Measurements from ENCODE around the gene CREB3L1. TPM values are rescaled to one million over a fixed set of nuclear protein-coding genes. Genes with fewer than 3 reads are reported as not detected.
A peak's percentile ranks its signal among the peaks of the same experiment; 100 is the strongest.

The CREB3L1 gene
- total RNA-seq, 2 donors from 2014 or later = 8.8 to 9.9 TPM

GRCh38 chr11:46290598-46291309 lies 13.3 kb downstream of the CREB3L1 start:
- Histone ChIP-seq H3K27ac (ENCODE audit: low read depth, low read length) (no peak overlapping the region), H3K9ac (ENCODE audit: extremely low read depth, low read length, poor library complexity, severe bottlenecking) (peak overlapping the region; percentile 36), H3K9me3 (ENCODE audit: control insufficient read depth, low read length) (no peaks in the 10 kb centered on the region), H3K4me3 (ENCODE audit: low read length) (peak overlapping the region; percentile 26), H3K27me3 (ENCODE audit: control insufficient read depth, insufficient read depth, low read length, poor library complexity, severe bottlenecking) (no peaks in the 10 kb centered on the region), H3K4me1 (ENCODE audit: control insufficient read depth, insufficient read depth, low read length) (peaks cover 21% of the 10 kb centered on the region), H3K36me3 (ENCODE audit: control insufficient read depth, insufficient read depth, low read length) (no peaks in the 10 kb centered on the region)
- Mint-ChIP-seq H3K4me3 (peak overlapping the region; percentile 18), H3K27me3 (ENCODE audit: insufficient read depth) (no peaks in the 10 kb centered on the region), H3K4me1 (peaks cover 28% of the 10 kb centered on the region), H3K36me3 (ENCODE audit: low read depth) (no peaks in the 10 kb centered on the region), H3K9me3 (no peaks in the 10 kb centered on the region), H3K27ac (peak overlapping the region; percentile 86)
- peak; percentile 94 for DNase-seq
- no peak for TF ChIP-seq CTCF (conservative IDR thresholded peaks at IDR 0.05)
- WGBS, 2 experiments (ENCODE audit: insufficient coverage in 1 of 2, insufficient read length in 1 of 2) = 52 to 57% methylated on average over 5 to 6 of the region's 6 CpGs

GRCh38 chr11:46291441-46292150 lies 14.1 kb downstream of the CREB3L1 start:
- 80 to 81% methylated on average over 4 to 10 of the region's 10 CpGs for WGBS, 2 experiments (ENCODE audit: insufficient coverage in 1 of 2, insufficient read length in 1 of 2)
- DNase-seq = no peak
- Histone ChIP-seq H3K4me3 (ENCODE audit: low read length) (no peak overlapping the region), H3K4me1 (ENCODE audit: control insufficient read depth, insufficient read depth, low read length) (peaks cover 29% of the 10 kb centered on the region), H3K27ac (ENCODE audit: low read depth, low read length) (no peak overlapping the region), H3K9ac (ENCODE audit: extremely low read depth, low read length, poor library complexity, severe bottlenecking) (no peak overlapping the region), H3K9me3 (ENCODE audit: control insufficient read depth, low read length) (no peaks in the 10 kb centered on the region), H3K36me3 (ENCODE audit: control insufficient read depth, insufficient read depth, low read length) (no peaks in the 10 kb centered on the region), H3K27me3 (ENCODE audit: control insufficient read depth, insufficient read depth, low read length, poor library complexity, severe bottlenecking) (no peaks in the 10 kb centered on the region)
- Mint-ChIP-seq H3K36me3 (ENCODE audit: low read depth) (no peaks in the 10 kb centered on the region), H3K9me3 (no peaks in the 10 kb centered on the region), H3K4me1 (peaks cover 31% of the 10 kb centered on the region), H3K27me3 (ENCODE audit: insufficient read depth) (no peaks in the 10 kb centered on the region), H3K4me3 (peak overlapping the region; percentile 18), H3K27ac (peak overlapping the region; percentile 86)
- no peak for TF ChIP-seq CTCF (conservative IDR thresholded peaks at IDR 0.05)

GRCh38 chr11:46293066-46293465 lies 15.6 kb downstream of the CREB3L1 start:
- H3K9me3 Mint-ChIP-seq = no peaks in the 10 kb centered on the region
- H3K36me3 ChIP-seq (ENCODE audit: control insufficient read depth, insufficient read depth, low read length) = no peaks in the 10 kb centered on the region
- no peak overlapping the region for H3K27ac ChIP-seq (ENCODE audit: low read depth, low read length)
- no peak overlapping the region for H3K4me3 Mint-ChIP-seq
- H3K4me3 ChIP-seq (ENCODE audit: low read length) = no peak overlapping the region
- H3K9ac ChIP-seq (ENCODE audit: extremely low read depth, low read length, poor library complexity, severe bottlenecking) = no peak overlapping the region
- no peaks in the 10 kb centered on the region for H3K27me3 ChIP-seq (ENCODE audit: control insufficient read depth, insufficient read depth, low read length, poor library complexity, severe bottlenecking)
- H3K27me3 Mint-ChIP-seq (ENCODE audit: insufficient read depth) = no peaks in the 10 kb centered on the region
- peaks cover 35% of the 10 kb centered on the region for H3K4me1 ChIP-seq (ENCODE audit: control insufficient read depth, insufficient read depth, low read length)
- 93 to 95% methylated on average over 12 to 13 of the region's 13 CpGs for WGBS, 2 experiments (ENCODE audit: insufficient coverage in 1 of 2, insufficient read length in 1 of 2)
- peaks cover 39% of the 10 kb centered on the region for H3K4me1 Mint-ChIP-seq
- H3K27ac Mint-ChIP-seq = no peak overlapping the region
- DNase-seq = no peak
- no peaks in the 10 kb centered on the region for H3K36me3 Mint-ChIP-seq (ENCODE audit: low read depth)
- no peak for TF ChIP-seq CTCF (conservative IDR thresholded peaks at IDR 0.05)
- H3K9me3 ChIP-seq (ENCODE audit: control insufficient read depth, low read length) = no peaks in the 10 kb centered on the region

Data from endodermal cell (in vitro differentiated cells).